Tibial artery (tissue), 4 donors: ENCODE measurements around the gene OR11G2.
"Not testable (repeated sequence)": the region's sequence is repeated elsewhere in the genome, so short reads cannot be mapped to it uniquely, and the experiment has no call there.

ENCODE experiments used
- DNase-seq, 2 donors: peaks; one replicate each; pipeline ENCODE4 v3.0.0-alpha.2; 2019
- H3K27ac ChIP-seq, 2 donors: fragments of 200-600 bp; sonication (generic) in 1 of 2; 1 replicate in 1 of 2; 2 replicates in 1 of 2; pipeline ENCODE4 v1.5.1; 2018 to 2019; ENCODE audit warnings: mild to moderate bottlenecking in 1 of 2
- H3K27me3 ChIP-seq, 2 donors: fragments of 200-600 bp; sonication (generic) in 1 of 2; one replicate each; pipeline versions ENCODE4 v1.5.1 to v1.6.0; 2016 to 2019
- H3K36me3 ChIP-seq, 3 donors: fragments of 200-600 bp; sonication (generic) in 2 of 3; one replicate each; pipeline ENCODE4 v1.5.1; 2016 to 2019; ENCODE audit warnings: mild to moderate bottlenecking in 2 of 3
- H3K4me1 ChIP-seq, 4 donors: fragments of 200-600 bp; sonication (generic) in 2 of 4; 1 replicate in 3 of 4; 2 replicates in 1 of 4; pipeline ENCODE4 v1.5.1; 2016 to 2019
- H3K4me3 ChIP-seq, 2 donors: fragments of 200-600 bp; sonication (generic) in 1 of 2; 1 replicate in 1 of 2; 2 replicates in 1 of 2; pipeline ENCODE4 v1.5.1; 2018 to 2019; ENCODE audit warnings: mild to moderate bottlenecking in 2 of 2
- H3K9me3 ChIP-seq, 3 donors: fragments of 200-600 bp; sonication (generic) in 1 of 3; one replicate each; pipeline ENCODE4 v1.5.1; 2016 to 2019
- intact Hi-C: fragments of 100-400 bp; cut with DNase I; formaldehyde crosslinking; loops from one replicate; pipeline ENCODE4 v1.15.0; 2023; ENCODE audit warnings: low total_unique reads
- TF ChIP-seq, protein P1 (sequence below), 2 experiments: fragments of 200-600 bp in 1 of 2; fragments of 450-650 bp in 1 of 2; IDR thresholded peaks; one replicate each; pipeline ENCODE4 v1.5.1; 2017 to 2019; ENCODE audit warnings: antibody characterized with exemption in 2 of 2, mild to moderate bottlenecking in 1 of 2, moderate library complexity in 1 of 2

Gene OR11G2

DNA sequence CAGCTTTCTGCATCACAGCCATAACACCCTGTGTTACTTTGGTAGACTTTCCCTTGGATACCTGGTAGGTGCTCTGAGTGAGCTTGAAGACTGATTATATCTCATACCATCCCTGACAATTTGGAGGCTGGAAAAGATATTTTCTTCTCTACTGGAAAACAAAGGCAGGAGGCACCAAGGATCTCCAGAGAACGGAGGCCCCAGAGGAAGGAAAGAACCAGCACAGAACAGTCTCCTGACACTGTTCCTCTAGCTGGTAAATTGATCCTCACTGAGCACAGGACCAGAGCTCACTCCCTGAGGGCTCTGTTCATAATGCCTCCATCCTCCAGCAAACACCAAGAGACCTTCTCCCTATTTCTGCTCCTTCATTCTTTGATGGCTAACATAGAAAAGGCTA, at the start of gene OR11G2:
Gene OR11G2 (plus strand): TSS at position 301 of the 400 bp plus-strand sequence. CDS start 6,542 bp downstream, outside the sequence.
- DNase-seq: no peak
- TF ChIP-seq, protein P1, sequence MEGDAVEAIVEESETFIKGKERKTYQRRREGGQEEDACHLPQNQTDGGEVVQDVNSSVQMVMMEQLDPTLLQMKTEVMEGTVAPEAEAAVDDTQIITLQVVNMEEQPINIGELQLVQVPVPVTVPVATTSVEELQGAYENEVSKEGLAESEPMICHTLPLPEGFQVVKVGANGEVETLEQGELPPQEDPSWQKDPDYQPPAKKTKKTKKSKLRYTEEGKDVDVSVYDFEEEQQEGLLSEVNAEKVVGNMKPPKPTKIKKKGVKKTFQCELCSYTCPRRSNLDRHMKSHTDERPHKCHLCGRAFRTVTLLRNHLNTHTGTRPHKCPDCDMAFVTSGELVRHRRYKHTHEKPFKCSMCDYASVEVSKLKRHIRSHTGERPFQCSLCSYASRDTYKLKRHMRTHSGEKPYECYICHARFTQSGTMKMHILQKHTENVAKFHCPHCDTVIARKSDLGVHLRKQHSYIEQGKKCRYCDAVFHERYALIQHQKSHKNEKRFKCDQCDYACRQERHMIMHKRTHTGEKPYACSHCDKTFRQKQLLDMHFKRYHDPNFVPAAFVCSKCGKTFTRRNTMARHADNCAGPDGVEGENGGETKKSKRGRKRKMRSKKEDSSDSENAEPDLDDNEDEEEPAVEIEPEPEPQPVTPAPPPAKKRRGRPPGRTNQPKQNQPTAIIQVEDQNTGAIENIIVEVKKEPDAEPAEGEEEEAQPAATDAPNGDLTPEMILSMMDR (IDR thresholded peaks at IDR 0.05): no peak
- intact Hi-C loops: no loop called here

DNA sequence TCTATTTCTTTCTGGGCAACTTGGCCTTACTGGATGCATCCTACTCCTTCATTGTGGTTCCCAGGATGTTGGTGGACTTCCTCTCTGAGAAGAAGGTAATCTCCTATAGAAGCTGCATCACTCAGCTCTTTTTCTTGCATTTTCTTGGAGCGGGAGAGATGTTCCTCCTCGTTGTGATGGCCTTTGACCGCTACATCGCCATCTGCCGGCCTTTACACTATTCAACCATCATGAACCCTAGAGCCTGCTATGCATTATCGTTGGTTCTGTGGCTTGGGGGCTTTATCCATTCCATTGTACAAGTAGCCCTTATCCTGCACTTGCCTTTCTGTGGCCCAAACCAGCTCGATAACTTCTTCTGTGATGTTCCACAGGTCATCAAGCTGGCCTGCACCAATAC, 46.8 kb upstream of the OR11G2 start:
- no peaks in the 10 kb centered on the region for H3K9me3 ChIP-seq
- no peak overlapping the region for H3K4me3 ChIP-seq
- H3K27me3 ChIP-seq: no peaks in the 10 kb centered on the region
- no peak overlapping the region for H3K27ac ChIP-seq
- intact Hi-C loops: no loop called here
- H3K4me1 ChIP-seq: no peaks in the 10 kb centered on the region
- no peak for DNase-seq
- TF ChIP-seq, protein P1 (IDR thresholded peaks at IDR 0.05): no peak
- no peaks in the 10 kb centered on the region for H3K36me3 ChIP-seq

More for the DNA sequence above, at the start of gene OR11G2:
- Histone ChIP-seq H3K9me3 (no peaks in the 10 kb centered on the region), H3K27ac (no peak within 1 kb of the TSS), H3K4me3 (no peak within 1 kb of the TSS), H3K4me1 (no peaks in the 10 kb centered on the region), H3K27me3 (no peaks in the 10 kb centered on the region), H3K36me3 (no peaks in the 10 kb centered on the region)

- Histone ChIP-seq H3K27ac (no peak overlapping the region), H3K9me3 (no peaks in the 10 kb centered on the region)
- TF ChIP-seq, protein P1 (IDR thresholded peaks at IDR 0.05): no peak
Observed at GRCh38 chr14:20144820-20145219, 45.9 kb upstream of the OR11G2 start.

GRCh38 chr14:20164462-20164861, 26.2 kb upstream of the OR11G2 start:
- no peaks in the 10 kb centered on the region for H3K4me1 ChIP-seq
- TF ChIP-seq, protein P1 (IDR thresholded peaks at IDR 0.05): no peak

More at GRCh38 chr14:20144820-20145219, 45.9 kb upstream of the OR11G2 start:
- Histone ChIP-seq H3K36me3 (no peaks in the 10 kb centered on the region), H3K27me3 (no peaks in the 10 kb centered on the region), H3K4me3 (no peak overlapping the region), H3K4me1 (no peaks in the 10 kb centered on the region)
- intact Hi-C loops: no loop called here
- no peak for DNase-seq

DNA sequence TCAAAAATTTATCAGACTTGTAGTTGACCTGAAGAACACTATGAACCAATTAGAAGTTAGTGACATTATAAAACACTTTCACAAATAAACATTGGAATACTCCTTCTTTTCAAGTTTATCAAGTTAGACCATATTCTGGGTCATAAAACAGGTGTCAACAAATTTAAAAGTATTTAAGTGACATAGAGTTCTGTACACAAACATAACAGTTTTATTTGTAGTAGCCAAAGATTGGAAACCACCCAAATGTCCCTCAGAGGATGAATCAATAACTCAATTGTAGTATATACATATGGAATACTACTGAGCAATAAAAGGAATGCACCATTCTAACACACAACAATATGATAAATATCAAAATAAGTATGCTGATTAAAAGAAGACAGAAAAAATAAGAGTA, 23.6 kb upstream of the OR11G2 start:
- intact Hi-C loops: no loop called here
- no peak for DNase-seq
- H3K27me3 ChIP-seq: no peaks in the 10 kb centered on the region
- H3K4me1 ChIP-seq: no peaks in the 10 kb centered on the region
- H3K4me3 ChIP-seq: no peak overlapping the region
- H3K9me3 ChIP-seq: peaks cover 0 to 8% (median 4%) of the 10 kb centered on the region in 3 donors
- H3K36me3 ChIP-seq: no peaks in the 10 kb centered on the region
- H3K27ac ChIP-seq: no peak overlapping the region
- TF ChIP-seq, protein P1 (IDR thresholded peaks at IDR 0.05): no peak

More at GRCh38 chr14:20164462-20164861, 26.2 kb upstream of the OR11G2 start:
- peaks cover 0 to 8% (median 4%) of the 10 kb centered on the region in 3 donors for H3K9me3 ChIP-seq
- intact Hi-C loops: no loop called here
- H3K4me3 ChIP-seq: no peak overlapping the region
- no peak overlapping the region for H3K27ac ChIP-seq
- DNase-seq: no peak
- H3K27me3 ChIP-seq: no peaks in the 10 kb centered on the region
- H3K36me3 ChIP-seq: no peaks in the 10 kb centered on the region

- H3K4me3 ChIP-seq, intact Hi-C loops, DNase-seq, H3K36me3 ChIP-seq, H3K27ac ChIP-seq, H3K9me3 ChIP-seq, H3K27me3 ChIP-seq, H3K4me1 ChIP-seq: not testable (repeated sequence)
Observed at GRCh38 chr14:20169852-20170251, 20.8 kb upstream of the OR11G2 start.

DNA sequence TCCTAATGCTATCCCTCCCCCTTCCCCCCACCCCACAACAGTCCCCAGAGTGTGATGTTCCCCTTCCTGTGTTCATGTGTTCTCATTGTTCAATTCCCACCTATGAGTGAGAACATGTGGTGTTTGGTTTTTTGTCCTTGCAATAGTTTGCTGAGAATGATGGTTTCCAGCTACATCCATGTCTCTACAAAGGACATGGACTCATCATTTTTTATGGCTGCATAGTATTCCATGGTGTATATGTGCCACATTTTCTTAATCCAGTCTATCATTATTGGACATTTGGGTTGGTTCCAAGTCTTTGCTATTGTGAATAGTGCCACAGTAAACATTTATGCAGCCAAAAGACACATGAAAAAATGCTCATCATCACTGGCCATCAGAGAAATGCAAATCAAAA, 16.5 kb upstream of the OR11G2 start:
- H3K4me1 ChIP-seq, H3K9me3 ChIP-seq, H3K27me3 ChIP-seq, intact Hi-C loops, H3K36me3 ChIP-seq, H3K27ac ChIP-seq, DNase-seq, H3K4me3 ChIP-seq: not testable (repeated sequence)
